Measurements from ENCODE around the gene PSMB5. TPM values are rescaled to one million over a fixed set of nuclear protein-coding genes. Genes with fewer than 3 reads are reported as not detected.

Gene PSMB5
- total and polyA plus RNA-seq, 9 of the 15 experiments (the other 6 are each of a cell fraction or from before 2014, with no cell fraction given): 198 to 1,870 (median 269) TPM

DNA sequence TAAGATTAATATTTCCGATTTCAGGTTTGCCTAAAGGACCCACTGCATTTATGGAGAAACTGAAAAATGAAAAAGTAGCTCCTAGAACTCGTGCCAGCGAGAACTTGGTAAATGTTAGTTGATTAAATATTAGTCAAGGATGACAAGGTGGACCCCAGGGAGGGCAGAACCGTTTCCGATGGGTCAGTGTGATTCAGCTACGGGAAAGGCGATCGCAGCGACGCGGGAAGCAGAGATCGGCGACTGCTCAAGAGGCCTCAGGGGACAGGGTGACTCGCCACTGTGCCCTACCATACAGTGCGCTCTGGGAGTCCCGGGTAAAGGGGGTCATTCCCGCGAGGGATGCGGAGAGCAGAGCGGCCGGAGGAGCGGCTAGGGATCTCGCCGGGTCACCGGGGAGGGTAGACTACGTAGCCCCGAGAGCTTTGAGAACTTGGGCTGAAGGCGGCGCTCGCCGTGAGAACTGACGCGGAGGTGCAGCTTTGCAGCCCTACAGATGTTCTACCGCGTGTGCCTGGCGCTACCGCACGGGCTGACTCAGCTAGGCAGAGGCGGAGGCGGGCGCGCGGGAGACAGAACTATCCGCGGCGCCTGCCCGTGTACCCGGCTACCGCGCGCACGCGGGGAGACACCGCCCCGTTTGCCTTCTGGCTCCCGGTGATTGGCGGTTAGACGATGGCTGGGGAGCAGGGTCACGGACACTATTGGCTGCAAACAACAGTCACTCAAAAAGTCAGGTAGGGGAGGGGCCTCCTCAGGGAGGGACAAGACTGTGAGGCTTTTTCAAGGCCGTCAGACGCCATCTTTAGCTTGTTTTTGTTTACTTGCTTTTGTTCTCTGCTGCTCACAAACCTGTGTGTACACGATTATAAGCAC is 27.9 kb downstream of the PSMB5 start (continued):
- TF ChIP-seq, protein P1, sequence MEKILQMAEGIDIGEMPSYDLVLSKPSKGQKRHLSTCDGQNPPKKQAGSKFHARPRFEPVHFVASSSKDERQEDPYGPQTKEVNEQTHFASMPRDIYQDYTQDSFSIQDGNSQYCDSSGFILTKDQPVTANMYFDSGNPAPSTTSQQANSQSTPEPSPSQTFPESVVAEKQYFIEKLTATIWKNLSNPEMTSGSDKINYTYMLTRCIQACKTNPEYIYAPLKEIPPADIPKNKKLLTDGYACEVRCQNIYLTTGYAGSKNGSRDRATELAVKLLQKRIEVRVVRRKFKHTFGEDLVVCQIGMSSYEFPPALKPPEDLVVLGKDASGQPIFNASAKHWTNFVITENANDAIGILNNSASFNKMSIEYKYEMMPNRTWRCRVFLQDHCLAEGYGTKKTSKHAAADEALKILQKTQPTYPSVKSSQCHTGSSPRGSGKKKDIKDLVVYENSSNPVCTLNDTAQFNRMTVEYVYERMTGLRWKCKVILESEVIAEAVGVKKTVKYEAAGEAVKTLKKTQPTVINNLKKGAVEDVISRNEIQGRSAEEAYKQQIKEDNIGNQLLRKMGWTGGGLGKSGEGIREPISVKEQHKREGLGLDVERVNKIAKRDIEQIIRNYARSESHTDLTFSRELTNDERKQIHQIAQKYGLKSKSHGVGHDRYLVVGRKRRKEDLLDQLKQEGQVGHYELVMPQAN (IDR thresholded peaks at IDR 0.05; ENCODE audit: borderline replicate concordance): peak; percentile 47; the same call in 1 of the 2 replicates
- TF ChIP-seq ARHGAP35 (IDR thresholded peaks at IDR 0.05; ENCODE audit: partially characterized antibody) (no peak), FIP1L1 (IDR thresholded peaks at IDR 0.05; ENCODE audit: low read depth, low read length, poor library complexity, severe bottlenecking) (peak; percentile 84), ZNF316 (IDR thresholded peaks at IDR 0.05) (peak; percentile 74), TOE1 (IDR thresholded peaks at IDR 0.05; ENCODE audit: borderline replicate concordance) (peak; percentile 83), TOE1 (CRISPR knock-in tag; IDR thresholded peaks at IDR 0.05; ENCODE audit: borderline replicate concordance, low read depth) (0 out of 2 replicates have a peak, but pooled peaks have one; percentile 36), ETV6 (IDR thresholded peaks at IDR 0.05; ENCODE audit: borderline replicate concordance in 1 of 2, low read depth in 2 of 2, low read length in 1 of 2) (no peak), ETV6 (CRISPR knock-in tag; IDR thresholded peaks at IDR 0.05; ENCODE audit: borderline replicate concordance) (0 out of 2 replicates have a peak, but pooled peaks have one; percentile 23), CBX3 (IDR thresholded peaks at IDR 0.05; ENCODE audit: borderline replicate concordance in 1 of 2, low read length in 2 of 2) (peak in 1 of 2 experiments; percentile 63; a peak in 1 of 3 replicates), EWSR1 (IDR thresholded peaks at IDR 0.05; ENCODE audit: borderline replicate concordance, low read depth, partially characterized antibody) (no peak), TFAM (CRISPR knock-in tag; conservative IDR thresholded peaks at IDR 0.05) (no peak), THRAP3 (IDR thresholded peaks at IDR 0.05; ENCODE audit: borderline replicate concordance) (no peak), POLR2H (tag; IDR thresholded peaks at IDR 0.05; ENCODE audit: low read depth) (peak; percentile 89)
- TF ChIP-seq, protein P2, sequence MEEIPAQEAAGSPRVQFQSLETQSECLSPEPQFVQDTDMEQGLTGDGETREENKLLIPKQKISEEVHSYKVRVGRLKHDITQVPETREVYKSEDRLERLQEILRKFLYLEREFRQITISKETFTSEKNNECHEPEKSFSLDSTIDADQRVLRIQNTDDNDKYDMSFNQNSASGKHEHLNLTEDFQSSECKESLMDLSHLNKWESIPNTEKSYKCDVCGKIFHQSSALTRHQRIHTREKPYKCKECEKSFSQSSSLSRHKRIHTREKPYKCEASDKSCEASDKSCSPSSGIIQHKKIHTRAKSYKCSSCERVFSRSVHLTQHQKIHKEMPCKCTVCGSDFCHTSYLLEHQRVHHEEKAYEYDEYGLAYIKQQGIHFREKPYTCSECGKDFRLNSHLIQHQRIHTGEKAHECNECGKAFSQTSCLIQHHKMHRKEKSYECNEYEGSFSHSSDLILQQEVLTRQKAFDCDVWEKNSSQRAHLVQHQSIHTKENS (CRISPR knock-in tag; IDR thresholded peaks at IDR 0.05): no peak
- TF ChIP-seq, protein P3, sequence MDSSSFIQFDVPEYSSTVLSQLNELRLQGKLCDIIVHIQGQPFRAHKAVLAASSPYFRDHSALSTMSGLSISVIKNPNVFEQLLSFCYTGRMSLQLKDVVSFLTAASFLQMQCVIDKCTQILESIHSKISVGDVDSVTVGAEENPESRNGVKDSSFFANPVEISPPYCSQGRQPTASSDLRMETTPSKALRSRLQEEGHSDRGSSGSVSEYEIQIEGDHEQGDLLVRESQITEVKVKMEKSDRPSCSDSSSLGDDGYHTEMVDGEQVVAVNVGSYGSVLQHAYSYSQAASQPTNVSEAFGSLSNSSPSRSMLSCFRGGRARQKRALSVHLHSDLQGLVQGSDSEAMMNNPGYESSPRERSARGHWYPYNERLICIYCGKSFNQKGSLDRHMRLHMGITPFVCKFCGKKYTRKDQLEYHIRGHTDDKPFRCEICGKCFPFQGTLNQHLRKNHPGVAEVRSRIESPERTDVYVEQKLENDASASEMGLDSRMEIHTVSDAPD (CRISPR knock-in tag; IDR thresholded peaks at IDR 0.05): no peak
- TF ChIP-seq, protein P4, sequence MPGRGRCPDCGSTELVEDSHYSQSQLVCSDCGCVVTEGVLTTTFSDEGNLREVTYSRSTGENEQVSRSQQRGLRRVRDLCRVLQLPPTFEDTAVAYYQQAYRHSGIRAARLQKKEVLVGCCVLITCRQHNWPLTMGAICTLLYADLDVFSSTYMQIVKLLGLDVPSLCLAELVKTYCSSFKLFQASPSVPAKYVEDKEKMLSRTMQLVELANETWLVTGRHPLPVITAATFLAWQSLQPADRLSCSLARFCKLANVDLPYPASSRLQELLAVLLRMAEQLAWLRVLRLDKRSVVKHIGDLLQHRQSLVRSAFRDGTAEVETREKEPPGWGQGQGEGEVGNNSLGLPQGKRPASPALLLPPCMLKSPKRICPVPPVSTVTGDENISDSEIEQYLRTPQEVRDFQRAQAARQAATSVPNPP (IDR thresholded peaks at IDR 0.05; ENCODE audit: borderline replicate concordance, insufficient read depth, insufficient read length): no peak
- TF ChIP-seq, protein P5, sequence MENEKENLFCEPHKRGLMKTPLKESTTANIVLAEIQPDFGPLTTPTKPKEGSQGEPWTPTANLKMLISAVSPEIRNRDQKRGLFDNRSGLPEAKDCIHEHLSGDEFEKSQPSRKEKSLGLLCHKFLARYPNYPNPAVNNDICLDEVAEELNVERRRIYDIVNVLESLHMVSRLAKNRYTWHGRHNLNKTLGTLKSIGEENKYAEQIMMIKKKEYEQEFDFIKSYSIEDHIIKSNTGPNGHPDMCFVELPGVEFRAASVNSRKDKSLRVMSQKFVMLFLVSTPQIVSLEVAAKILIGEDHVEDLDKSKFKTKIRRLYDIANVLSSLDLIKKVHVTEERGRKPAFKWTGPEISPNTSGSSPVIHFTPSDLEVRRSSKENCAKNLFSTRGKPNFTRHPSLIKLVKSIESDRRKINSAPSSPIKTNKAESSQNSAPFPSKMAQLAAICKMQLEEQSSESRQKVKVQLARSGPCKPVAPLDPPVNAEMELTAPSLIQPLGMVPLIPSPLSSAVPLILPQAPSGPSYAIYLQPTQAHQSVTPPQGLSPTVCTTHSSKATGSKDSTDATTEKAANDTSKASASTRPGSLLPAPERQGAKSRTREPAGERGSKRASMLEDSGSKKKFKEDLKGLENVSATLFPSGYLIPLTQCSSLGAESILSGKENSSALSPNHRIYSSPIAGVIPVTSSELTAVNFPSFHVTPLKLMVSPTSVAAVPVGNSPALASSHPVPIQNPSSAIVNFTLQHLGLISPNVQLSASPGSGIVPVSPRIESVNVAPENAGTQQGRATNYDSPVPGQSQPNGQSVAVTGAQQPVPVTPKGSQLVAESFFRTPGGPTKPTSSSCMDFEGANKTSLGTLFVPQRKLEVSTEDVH (IDR thresholded peaks at IDR 0.05; ENCODE audit: low read depth, partially characterized antibody): peak; percentile 79
